Naive thymus-derived CD8-positive, alpha-beta T cell (primary cell): Measurements from ENCODE around the gene MUSK. TPM values are rescaled to one million over a fixed set of nuclear protein-coding genes. Genes with fewer than 3 reads are reported as not detected.

Experiments
- ATAC-seq, 2 donors: fragments of 150-1000 bp; cut with Tn5 transposase in 1 of 2; sonication (Bioruptor Pico), chemical (Tn5 transposase) in 1 of 2; 1 replicate in 1 of 2; 2 replicates in 1 of 2; pipeline ENCODE4 v1.10.0; 2021; ENCODE audit warnings: mild to moderate bottlenecking in 2 of 2, moderate library complexity in 2 of 2
- POLR2A ChIA-PET: fragments of 350-600 bp; sonication (Branson Sonifier 250); formaldehyde crosslinking; loops from one replicate; lab custom pipeline; 2021; ENCODE audit warnings: antibody characterized with exemption; lab: Charles Lee
- DNase-seq, 10 donors: peaks; one replicate each; pipeline versions ENCODE4 v3.0.0 to v3.0.0-alpha.2; 2020 to 2022
- H3K27ac Mint-ChIP-seq, 10 donors: one replicate each; pipeline ENCODE4 v1.8.0; 2020 to 2022; ENCODE audit warnings: mild to moderate bottlenecking in 10 of 10, mixed read lengths in 10 of 10, moderate library complexity in 4 of 10, inconsistent platforms in 1 of 10
- H3K27me3 Mint-ChIP-seq, 5 donors: one replicate each; pipeline ENCODE4 v1.8.0; 2021 to 2022; ENCODE audit warnings: mixed read lengths in 5 of 5
- H3K36me3 Mint-ChIP-seq, 3 donors: one replicate each; pipeline ENCODE4 v1.8.0; 2020 to 2022; ENCODE audit warnings: mixed read lengths in 3 of 3, mild to moderate bottlenecking in 2 of 3, inconsistent platforms in 1 of 3
- H3K4me1 Mint-ChIP-seq, 4 donors: one replicate each; pipeline ENCODE4 v1.8.0; 2021 to 2022; ENCODE audit warnings: mixed read lengths in 4 of 4
- H3K4me3 Mint-ChIP-seq, 10 donors: one replicate each; pipeline ENCODE4 v1.8.0; 2020 to 2022; ENCODE audit warnings: mild to moderate bottlenecking in 10 of 10, mixed read lengths in 10 of 10, moderate library complexity in 6 of 10, inconsistent platforms in 1 of 10
- H3K9me3 Mint-ChIP-seq, 9 donors: one replicate each; pipeline ENCODE4 v1.8.0; 2020 to 2022; ENCODE audit warnings: mixed read lengths in 9 of 9, mild to moderate bottlenecking in 3 of 9, inconsistent platforms in 1 of 9, moderate library complexity in 1 of 9
- polyA plus RNA-seq, 3 donors: library from polyadenylated mRNA; unstranded; fragments of 300-500 nt; fragmentation: Illumina TruSeq; gene quantifications; one replicate each; pipeline ENCODE4 v1.2.3, GENCODE V29; 2021
- total RNA-seq, 8 experiments: library from RNA in 2 of 8; stranded (reverse) in 2 of 8; gene quantifications; one replicate each; pipeline ENCODE4 v1.2.3 and lab custom pipeline; 2021 to 2026

The MUSK gene
- total and polyA plus RNA-seq, 5 experiments from 2014 or later = not detected

GRCh38 chr9:110750272-110750671 lies 81.7 kb downstream of the MUSK start:
- DNase-seq (no peak), ATAC-seq (no peak)
- Mint-ChIP-seq H3K27me3 (peaks cover 0 to 10% (median 3%) of the 10 kb centered on the region in 5 donors), H3K4me1 (no peaks in the 10 kb centered on the region), H3K27ac (no peak overlapping the region), H3K9me3 (peaks cover 0 to 4% (median 0%) of the 10 kb centered on the region in 9 donors), H3K36me3 (no peaks in the 10 kb centered on the region), H3K4me3 (no peak overlapping the region)
- POLR2A ChIA-PET = no interaction called here

GRCh38 chr9:110751971-110752370 lies 83.4 kb downstream of the MUSK start:
- Mint-ChIP-seq H3K36me3 (no peaks in the 10 kb centered on the region), H3K4me1 (no peaks in the 10 kb centered on the region), H3K27ac (no peak overlapping the region), H3K27me3 (peaks cover 0 to 10% (median 3%) of the 10 kb centered on the region in 5 donors), H3K9me3 (peaks cover 0 to 3% (median 0%) of the 10 kb centered on the region in 9 donors), H3K4me3 (no peak overlapping the region)
- POLR2A ChIA-PET = no interaction called here
- DNase-seq = no peak
- no peak for ATAC-seq

- no peaks in the 10 kb centered on the region for H3K36me3 Mint-ChIP-seq
- ATAC-seq (no peak), DNase-seq (no peak)
- H3K9me3 Mint-ChIP-seq = peaks cover 0 to 1% (median 0%) of the 10 kb centered on the region in 9 donors
- H3K27ac Mint-ChIP-seq = no peak overlapping the region
- H3K4me3 Mint-ChIP-seq = no peak overlapping the region
- H3K4me1 Mint-ChIP-seq = no peaks in the 10 kb centered on the region
- POLR2A ChIA-PET = no interaction called here
- peaks cover 0 to 10% (median 3%) of the 10 kb centered on the region in 5 donors for H3K27me3 Mint-ChIP-seq
Measured at GRCh38 chr9:110752766-110753165, 84.2 kb downstream of the MUSK start.

GRCh38 chr9:110753731-110754231 lies 85.2 kb downstream of the MUSK start:
- DNase-seq (no peak), ATAC-seq (no peak)
- Mint-ChIP-seq H3K9me3 (peaks cover 0 to 5% (median 0%) of the 10 kb centered on the region in 9 donors), H3K4me3 (no peak overlapping the region), H3K4me1 (no peaks in the 10 kb centered on the region), H3K36me3 (no peaks in the 10 kb centered on the region), H3K27ac (no peak overlapping the region), H3K27me3 (peaks cover 0 to 7% (median under 1%) of the 10 kb centered on the region in 5 donors)
- POLR2A ChIA-PET = no interaction called here

- POLR2A ChIA-PET = no interaction called here
- Mint-ChIP-seq H3K9me3 (peaks cover 0 to 6% (median 0%) of the 10 kb centered on the region in 9 donors), H3K4me3 (no peak overlapping the region), H3K36me3 (no peaks in the 10 kb centered on the region), H3K4me1 (no peaks in the 10 kb centered on the region), H3K27ac (no peak overlapping the region), H3K27me3 (no peaks in the 10 kb centered on the region)
- DNase-seq = no peak
- ATAC-seq = no peak
Measured at GRCh38 chr9:110755179-110755578, 86.6 kb downstream of the MUSK start.

- Mint-ChIP-seq H3K4me3 (no peak overlapping the region), H3K4me1 (no peaks in the 10 kb centered on the region), H3K27me3 (peaks cover 0 to 4% (median 0%) of the 10 kb centered on the region in 5 donors), H3K27ac (no peak overlapping the region), H3K9me3 (peaks cover 0 to 10% (median 3%) of the 10 kb centered on the region in 9 donors), H3K36me3 (no peaks in the 10 kb centered on the region)
- DNase-seq = no peak
- no peak for ATAC-seq
- POLR2A ChIA-PET = no interaction called here
Measured at GRCh38 chr9:110758201-110758600, 89.6 kb downstream of the MUSK start.

- no peaks in the 10 kb centered on the region for H3K4me1 Mint-ChIP-seq
- ATAC-seq (no peak), DNase-seq (no peak)
- no peaks in the 10 kb centered on the region for H3K36me3 Mint-ChIP-seq
- H3K27ac Mint-ChIP-seq = no peak overlapping the region
- no peak overlapping the region for H3K4me3 Mint-ChIP-seq
- H3K27me3 Mint-ChIP-seq = peaks cover 0 to 4% (median 0%) of the 10 kb centered on the region in 5 donors
- POLR2A ChIA-PET = no interaction called here
- H3K9me3 Mint-ChIP-seq = peaks cover 0 to 10% (median 2%) of the 10 kb centered on the region in 9 donors
Measured at GRCh38 chr9:110762783-110763182, 94.2 kb downstream of the MUSK start.

- DNase-seq (no peak), ATAC-seq (no peak)
- Mint-ChIP-seq H3K36me3 (no peaks in the 10 kb centered on the region), H3K27ac (no peak overlapping the region), H3K27me3 (peaks cover 0 to 4% (median 0%) of the 10 kb centered on the region in 5 donors), H3K4me3 (no peak overlapping the region), H3K4me1 (no peaks in the 10 kb centered on the region), H3K9me3 (peaks cover 0 to 10% (median 2%) of the 10 kb centered on the region in 9 donors)
- POLR2A ChIA-PET = no interaction called here
Measured at GRCh38 chr9:110763568-110763967, 95.0 kb downstream of the MUSK start.

- H3K27ac Mint-ChIP-seq = no peak overlapping the region
- H3K27me3 Mint-ChIP-seq = peaks cover 0 to 4% (median 0%) of the 10 kb centered on the region in 5 donors
- H3K4me3 Mint-ChIP-seq = no peak overlapping the region
- H3K36me3 Mint-ChIP-seq = no peaks in the 10 kb centered on the region
- H3K4me1 Mint-ChIP-seq = no peaks in the 10 kb centered on the region
- POLR2A ChIA-PET = no interaction called here
- no peak for ATAC-seq
- H3K9me3 Mint-ChIP-seq = peaks cover 0 to 10% (median 0%) of the 10 kb centered on the region in 9 donors
- no peak for DNase-seq
Measured at GRCh38 chr9:110764006-110764405, 95.4 kb downstream of the MUSK start.

GRCh38 chr9:110765926-110766325 lies 97.3 kb downstream of the MUSK start:
- POLR2A ChIA-PET = no interaction called here
- Mint-ChIP-seq H3K27ac (no peak overlapping the region), H3K4me3 (no peak overlapping the region), H3K36me3 (no peaks in the 10 kb centered on the region), H3K27me3 (peaks cover 0 to 4% (median 0%) of the 10 kb centered on the region in 5 donors), H3K4me1 (no peaks in the 10 kb centered on the region), H3K9me3 (peaks cover 0 to 2% (median 0%) of the 10 kb centered on the region in 9 donors)
- ATAC-seq (no peak), DNase-seq (no peak)

- H3K4me3 Mint-ChIP-seq = no peak overlapping the region
- no peaks in the 10 kb centered on the region for H3K36me3 Mint-ChIP-seq
- no peak overlapping the region for H3K27ac Mint-ChIP-seq
- H3K27me3 Mint-ChIP-seq = peaks cover 0 to 2% (median 0%) of the 10 kb centered on the region in 5 donors
- no peaks in the 10 kb centered on the region for H3K4me1 Mint-ChIP-seq
- POLR2A ChIA-PET = no interaction called here
- ATAC-seq (no peak), DNase-seq (no peak)
- peaks cover 0 to 2% (median 0%) of the 10 kb centered on the region in 9 donors for H3K9me3 Mint-ChIP-seq
Measured at GRCh38 chr9:110767559-110768063, 99.0 kb downstream of the MUSK start.

GRCh38 chr9:110768886-110769285 lies 100.3 kb downstream of the MUSK start:
- H3K36me3 Mint-ChIP-seq = no peaks in the 10 kb centered on the region
- no peaks in the 10 kb centered on the region for H3K27me3 Mint-ChIP-seq
- H3K4me3 Mint-ChIP-seq = no peak overlapping the region
- POLR2A ChIA-PET = no interaction called here
- peaks cover 0 to 2% (median 0%) of the 10 kb centered on the region in 9 donors for H3K9me3 Mint-ChIP-seq
- H3K4me1 Mint-ChIP-seq = no peaks in the 10 kb centered on the region
- no peak for ATAC-seq
- no peak overlapping the region for H3K27ac Mint-ChIP-seq
- no peak for DNase-seq

- DNase-seq = no peak
- POLR2A ChIA-PET = no interaction called here
- no peaks in the 10 kb centered on the region for H3K36me3 Mint-ChIP-seq
- peaks cover 0 to 2% (median 0%) of the 10 kb centered on the region in 9 donors for H3K9me3 Mint-ChIP-seq
- H3K4me3 Mint-ChIP-seq = no peak overlapping the region
- no peak for ATAC-seq
- H3K4me1 Mint-ChIP-seq = no peaks in the 10 kb centered on the region
- H3K27ac Mint-ChIP-seq = no peak overlapping the region
- H3K27me3 Mint-ChIP-seq = no peaks in the 10 kb centered on the region
Measured at GRCh38 chr9:110769667-110770066, 101.1 kb downstream of the MUSK start.

GRCh38 chr9:110775724-110776123 lies 107.1 kb downstream of the MUSK start:
- DNase-seq (no peak), ATAC-seq (no peak)
- POLR2A ChIA-PET = no interaction called here
- peaks cover 0 to 1% (median 0%) of the 10 kb centered on the region in 9 donors for H3K9me3 Mint-ChIP-seq
- no peaks in the 10 kb centered on the region for H3K4me1 Mint-ChIP-seq
- H3K27me3 Mint-ChIP-seq = no peaks in the 10 kb centered on the region
- no peak overlapping the region for H3K4me3 Mint-ChIP-seq
- H3K27ac Mint-ChIP-seq = no peak overlapping the region
- no peaks in the 10 kb centered on the region for H3K36me3 Mint-ChIP-seq
